MCF 10A (cell line): ENCODE results near the gene HOXD9. TPM values are rescaled to one million over a fixed set of nuclear protein-coding genes. Genes with fewer than 3 reads are reported as not detected.

Source experiments
- BruUV-seq: library from RNA; stranded (reverse); fragments of 400-500 nt; replicated peaks from 2 replicates; lab custom pipeline; 2021; lab: Mats Ljungman, UMichigan
- CTCF ChIA-PET: fragments of 300-600 bp; sonication (Branson Sonifier 250); formaldehyde crosslinking; extraction: SDS; loops from one replicate; lab custom pipeline; 2021; ENCODE audit warnings: antibody characterized with exemption, inconsistent platforms; lab: Yijun Ruan, JAX
- POLR2A ChIA-PET: fragments of 300-600, 350-650 bp; sonication (Branson Sonifier 250); formaldehyde crosslinking; extraction: SDS; loops from one replicate; lab custom pipeline; 2020; ENCODE audit warnings: antibody characterized with exemption, inconsistent platforms; lab: Yijun Ruan, JAX
- DNase-seq: peaks from one replicate; pipeline ENCODE4 v3.0.0-alpha.2; 2018; ENCODE audit not compliant: unreplicated experiment
- H3K27ac Mint-ChIP-seq: one replicate; pipeline ENCODE4 v1.8.0; 2022; ENCODE audit warnings: mild to moderate bottlenecking, low read depth, mixed read lengths; ENCODE audit not compliant: unreplicated experiment
- H3K27me3 Mint-ChIP-seq: one replicate; pipeline ENCODE4 v1.8.0; 2022; ENCODE audit warnings: mixed read lengths; ENCODE audit not compliant: insufficient read depth, unreplicated experiment
- H3K36me3 Mint-ChIP-seq: one replicate; pipeline ENCODE4 v1.8.0; 2022; ENCODE audit warnings: mild to moderate bottlenecking, moderate library complexity, mixed read lengths; ENCODE audit not compliant: insufficient read depth, unreplicated experiment
- H3K4me1 Mint-ChIP-seq: one replicate; pipeline ENCODE4 v1.8.0; 2022; ENCODE audit warnings: mixed read lengths; ENCODE audit not compliant: insufficient read depth, unreplicated experiment
- H3K4me3 Mint-ChIP-seq: one replicate; pipeline ENCODE4 v1.8.0; 2022; ENCODE audit warnings: mild to moderate bottlenecking, moderate library complexity, mixed read lengths; ENCODE audit not compliant: unreplicated experiment
- H3K9me3 Mint-ChIP-seq: one replicate; pipeline ENCODE4 v1.8.0; 2022; ENCODE audit warnings: mixed read lengths; ENCODE audit not compliant: unreplicated experiment
- intact Hi-C: fragments of 100-400 bp; cut with micrococcal nuclease; formaldehyde crosslinking; loops from 2 replicates; pipeline ENCODE4 v1.14.1; 2022
- total RNA-seq: library from RNA; stranded (reverse); gene quantifications from 2 replicates; pipeline ENCODE4 v1.2.3, GENCODE V29; 2022
- TF ChIP-seq, protein P1 (sequence below): fragments of 200-600 bp; IDR thresholded peaks from one replicate; pipeline ENCODE4 v1.8.0; 2022; ENCODE audit warnings: antibody characterized with exemption, mild to moderate bottlenecking; ENCODE audit not compliant: unreplicated experiment

HOXD9 gene
- total RNA-seq, 1 experiment from 2014 or later: not detected

- Mint-ChIP-seq H3K27me3 (no peaks in the 10 kb centered on the region), H3K4me1 (no peaks in the 10 kb centered on the region), H3K27ac (no peak overlapping the region), H3K9me3 (no peaks in the 10 kb centered on the region), H3K4me3 (no peak overlapping the region), H3K36me3 (no peaks in the 10 kb centered on the region)
- intact Hi-C loops: no loop called here
- no TSS peak for BruUV-seq
- CTCF ChIA-PET: interaction anchor here (0.6 to 4.7 kb wide), 14 partner anchors 9 to 1017 kb away, joined by 3 to 50 read pairs (median 4); no protein-coding TSS in a partner anchor
- POLR2A ChIA-PET: no interaction called here
- TF ChIP-seq, protein P1, sequence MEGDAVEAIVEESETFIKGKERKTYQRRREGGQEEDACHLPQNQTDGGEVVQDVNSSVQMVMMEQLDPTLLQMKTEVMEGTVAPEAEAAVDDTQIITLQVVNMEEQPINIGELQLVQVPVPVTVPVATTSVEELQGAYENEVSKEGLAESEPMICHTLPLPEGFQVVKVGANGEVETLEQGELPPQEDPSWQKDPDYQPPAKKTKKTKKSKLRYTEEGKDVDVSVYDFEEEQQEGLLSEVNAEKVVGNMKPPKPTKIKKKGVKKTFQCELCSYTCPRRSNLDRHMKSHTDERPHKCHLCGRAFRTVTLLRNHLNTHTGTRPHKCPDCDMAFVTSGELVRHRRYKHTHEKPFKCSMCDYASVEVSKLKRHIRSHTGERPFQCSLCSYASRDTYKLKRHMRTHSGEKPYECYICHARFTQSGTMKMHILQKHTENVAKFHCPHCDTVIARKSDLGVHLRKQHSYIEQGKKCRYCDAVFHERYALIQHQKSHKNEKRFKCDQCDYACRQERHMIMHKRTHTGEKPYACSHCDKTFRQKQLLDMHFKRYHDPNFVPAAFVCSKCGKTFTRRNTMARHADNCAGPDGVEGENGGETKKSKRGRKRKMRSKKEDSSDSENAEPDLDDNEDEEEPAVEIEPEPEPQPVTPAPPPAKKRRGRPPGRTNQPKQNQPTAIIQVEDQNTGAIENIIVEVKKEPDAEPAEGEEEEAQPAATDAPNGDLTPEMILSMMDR: no peak
- no peak for DNase-seq
Observed at GRCh38 chr2:176130957-176131847, 8.7 kb downstream of the HOXD9 start.

DNA sequence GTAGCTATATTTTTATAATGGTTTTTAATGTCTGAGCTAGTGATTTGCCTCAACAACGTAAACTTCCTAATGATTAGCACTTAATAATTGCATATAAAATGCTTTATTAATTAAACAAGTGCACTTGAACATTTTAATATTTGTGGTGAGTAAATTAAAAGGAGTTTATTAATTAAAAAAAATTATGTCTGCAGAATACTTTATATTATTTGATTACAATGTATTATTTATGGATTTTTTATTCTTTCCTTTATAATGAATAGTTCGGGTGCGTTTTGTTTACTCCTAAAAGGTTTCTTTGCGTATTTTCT is 9.3 kb downstream of the HOXD9 start:
- no peak for DNase-seq
- BruUV-seq: no TSS peak
- no peak overlapping the region for H3K27ac Mint-ChIP-seq
- no peaks in the 10 kb centered on the region for H3K36me3 Mint-ChIP-seq
- no peaks in the 10 kb centered on the region for H3K4me1 Mint-ChIP-seq
- intact Hi-C loops: no loop called here
- CTCF ChIA-PET: interaction anchor here (0.8 to 4.7 kb wide), 13 partner anchors 8 to 1017 kb away, joined by 3 to 50 read pairs (median 5); no protein-coding TSS in a partner anchor
- H3K9me3 Mint-ChIP-seq: no peaks in the 10 kb centered on the region
- H3K4me3 Mint-ChIP-seq: peak overlapping the region; percentile 71
- POLR2A ChIA-PET: no interaction called here
- H3K27me3 Mint-ChIP-seq: no peaks in the 10 kb centered on the region
- TF ChIP-seq, protein P1: no peak

DNA sequence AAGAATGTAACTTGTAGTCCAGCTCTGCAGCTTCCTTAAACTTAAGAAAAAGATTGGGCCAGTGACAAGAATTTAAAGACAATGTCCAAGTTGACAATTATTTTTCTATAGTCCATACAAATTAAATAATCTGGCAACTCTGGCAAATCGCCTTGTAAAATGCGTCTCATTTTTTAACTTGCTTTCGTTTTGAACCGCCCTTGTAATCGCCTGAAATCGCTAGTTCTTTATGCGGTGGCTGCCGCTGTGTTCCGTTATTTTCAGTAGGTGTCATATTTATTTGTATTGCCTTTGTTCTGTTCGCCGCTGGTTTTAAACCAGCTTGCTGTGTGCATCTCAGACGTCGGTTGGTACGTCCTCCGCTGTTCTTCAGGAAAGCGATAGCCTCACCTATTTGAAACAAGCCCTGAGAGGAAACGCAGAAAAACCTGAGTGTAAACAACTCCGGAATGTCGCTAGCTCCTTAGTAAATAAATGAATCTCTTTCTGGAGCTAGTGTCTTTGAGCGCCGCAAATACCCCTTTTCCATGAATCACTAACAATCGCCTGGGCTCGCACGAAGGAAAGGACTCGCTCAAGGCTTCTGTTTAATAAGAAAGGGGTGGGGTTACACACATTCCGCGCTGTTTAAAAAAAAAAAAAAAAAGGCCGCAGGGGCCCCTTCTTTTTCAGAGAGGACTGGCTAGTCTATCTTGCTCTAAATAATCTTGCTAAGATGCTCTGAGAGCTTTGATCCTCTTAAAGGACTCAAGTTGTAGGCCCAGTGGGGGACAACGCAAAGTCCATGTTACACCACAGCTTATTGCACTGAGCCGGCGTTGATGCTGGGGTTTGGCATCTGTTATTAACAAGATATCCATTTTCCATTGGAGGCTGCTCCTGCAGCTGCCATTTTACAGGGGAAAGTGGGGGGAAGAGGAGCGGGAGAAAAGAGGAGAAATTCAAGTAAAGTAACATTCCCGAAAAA is 10.0 kb downstream of the HOXD9 start:
- TF ChIP-seq, protein P1: no peak
- no TSS peak for BruUV-seq
- Mint-ChIP-seq H3K27ac (no peak overlapping the region), H3K4me3 (peak overlapping the region; percentile 71), H3K27me3 (no peaks in the 10 kb centered on the region), H3K36me3 (no peaks in the 10 kb centered on the region), H3K4me1 (no peaks in the 10 kb centered on the region), H3K9me3 (no peaks in the 10 kb centered on the region)
- no peak for DNase-seq
- intact Hi-C loops: no loop called here
- POLR2A ChIA-PET: no interaction called here
- CTCF ChIA-PET: interaction anchor here (0.6 to 4.7 kb wide), 16 partner anchors 8 to 1016 kb away, joined by 3 to 50 read pairs (median 4); no protein-coding TSS in a partner anchor
